Measurements from ENCODE around the gene C3orf18. TPM values are rescaled to one million over a fixed set of nuclear protein-coding genes. Genes with fewer than 3 reads are reported as not detected.

Gene C3orf18
- total RNA-seq: 10 to 100 TPM in 2 of 5 donors, 1 to 10 TPM in 2, not detected in 1; 4.9 to 75.0 (median 16.4) TPM
- polyA plus RNA-seq: 1 to 10 TPM; 5.9 to 9.0 (median 8.2) TPM
- long read RNA-seq, donor 1, partial matches to known transcripts: 7 of 9 reads
- long read RNA-seq, donor 1, other reads (novel, unspliced or antisense): 0 of 9 reads
- long read RNA-seq, donor 2: 0 reads
- long read RNA-seq, donor 3, partial matches to known transcripts: 0 of 2 reads
- long read RNA-seq, donor 3, other reads (novel, unspliced or antisense): 0 of 2 reads
- long read RNA-seq, donor 4, partial matches to known transcripts: 0 of 1 reads
- long read RNA-seq, donor 4, other reads (novel, unspliced or antisense): 0 of 1 reads
- long read RNA-seq, donor 5, partial matches to known transcripts: 0 of 5 reads
- long read RNA-seq, donor 5, other reads (novel, unspliced or antisense): 0 of 5 reads
- long read RNA-seq, donor 6: 0 reads
- long read RNA-seq, donor 7, transcript C3orf18-210 (4 exons, 788 nt): major isoform, 6 of 6 reads
- long read RNA-seq, donor 7, partial matches to known transcripts: 0 of 6 reads
- long read RNA-seq, donor 7, other reads (novel, unspliced or antisense): 0 of 6 reads
- long read RNA-seq, donor 8, partial matches to known transcripts: 6 of 9 reads
- long read RNA-seq, donor 8, other reads (novel, unspliced or antisense): 0 of 9 reads
- long read RNA-seq, donor 9, partial matches to known transcripts: 7 of 10 reads
- long read RNA-seq, donor 9, other reads (novel, unspliced or antisense): 0 of 10 reads
- long read RNA-seq, donor 10, partial matches to known transcripts: 0 of 1 reads
- long read RNA-seq, donor 10, other reads (novel, unspliced or antisense): 0 of 1 reads

DNA sequence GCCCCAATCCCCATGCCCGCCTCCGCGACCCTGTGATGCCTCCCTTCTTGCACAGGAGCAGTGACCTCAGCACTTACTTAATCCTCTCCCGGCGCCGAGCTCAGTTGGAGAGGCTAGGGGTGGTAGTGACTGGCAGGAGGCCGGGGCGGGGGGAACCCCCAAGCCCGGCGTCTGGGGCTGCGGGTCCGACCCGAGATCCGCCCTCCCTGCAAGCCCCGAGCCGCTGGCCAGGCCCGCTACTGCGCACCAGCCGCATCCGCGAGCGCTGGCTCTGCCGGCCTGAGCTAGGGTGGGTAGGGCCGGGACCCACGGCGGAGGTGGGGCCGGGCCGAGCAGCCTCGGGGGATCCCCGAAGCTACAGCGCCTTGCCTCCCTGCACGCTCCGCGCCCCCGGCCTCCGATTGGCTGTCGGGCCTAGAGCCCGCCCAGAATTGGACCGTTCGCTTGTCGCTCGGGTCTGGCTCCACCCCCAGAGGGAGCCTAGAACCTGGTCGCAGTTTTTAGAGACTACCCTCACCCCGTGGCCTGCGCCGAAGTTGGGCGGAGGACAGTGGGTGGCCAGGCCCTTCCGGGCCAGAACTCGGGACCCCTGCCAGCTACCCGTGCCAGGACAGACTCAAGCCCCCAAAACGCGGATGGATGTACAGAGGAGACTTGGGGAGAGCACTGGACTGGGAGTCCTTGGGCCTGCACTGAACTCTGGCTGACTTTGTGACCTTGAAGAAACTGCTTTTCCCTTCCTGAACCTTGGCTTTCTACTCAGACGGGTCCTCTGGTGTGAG is at the start of gene C3orf18:
C3orf18 (minus strand) TSS at position 362 of the 782 bp plus-strand sequence. CDS start 2,048 bp downstream, outside the sequence.
- peak; percentile 95 to 97 for DNase-seq
- Histone ChIP-seq H3K27ac (peak within 1 kb of the TSS; percentile 63 to 92 (median 87)), H3K9me3 (no peaks in the 10 kb centered on the region), H3K36me3 (no peaks in the 10 kb centered on the region), H3K27me3 (no peaks in the 10 kb centered on the region), H3K4me3 (peak within 1 kb of the TSS; percentile 56 to 82 (median 74)), H3K4me1 (peaks cover 23 to 54% (median 49%) of the 10 kb centered on the region in 4 donors)
- intact Hi-C loops (cut with DNase I; ENCODE audit: low total_unique reads): no loop called here
- TF ChIP-seq, protein P1, sequence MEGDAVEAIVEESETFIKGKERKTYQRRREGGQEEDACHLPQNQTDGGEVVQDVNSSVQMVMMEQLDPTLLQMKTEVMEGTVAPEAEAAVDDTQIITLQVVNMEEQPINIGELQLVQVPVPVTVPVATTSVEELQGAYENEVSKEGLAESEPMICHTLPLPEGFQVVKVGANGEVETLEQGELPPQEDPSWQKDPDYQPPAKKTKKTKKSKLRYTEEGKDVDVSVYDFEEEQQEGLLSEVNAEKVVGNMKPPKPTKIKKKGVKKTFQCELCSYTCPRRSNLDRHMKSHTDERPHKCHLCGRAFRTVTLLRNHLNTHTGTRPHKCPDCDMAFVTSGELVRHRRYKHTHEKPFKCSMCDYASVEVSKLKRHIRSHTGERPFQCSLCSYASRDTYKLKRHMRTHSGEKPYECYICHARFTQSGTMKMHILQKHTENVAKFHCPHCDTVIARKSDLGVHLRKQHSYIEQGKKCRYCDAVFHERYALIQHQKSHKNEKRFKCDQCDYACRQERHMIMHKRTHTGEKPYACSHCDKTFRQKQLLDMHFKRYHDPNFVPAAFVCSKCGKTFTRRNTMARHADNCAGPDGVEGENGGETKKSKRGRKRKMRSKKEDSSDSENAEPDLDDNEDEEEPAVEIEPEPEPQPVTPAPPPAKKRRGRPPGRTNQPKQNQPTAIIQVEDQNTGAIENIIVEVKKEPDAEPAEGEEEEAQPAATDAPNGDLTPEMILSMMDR (IDR thresholded peaks at IDR 0.05): peak in 1 of 7 experiments; percentile 9
- TF ChIP-seq EP300 (IDR thresholded peaks at IDR 0.05): no peak
- TF ChIP-seq POLR2AphosphoS5 (IDR thresholded peaks at IDR 0.05): peak in 2 of 3 donors; percentile 32 to 45
- no peak for TF ChIP-seq POLR2A (IDR thresholded peaks at IDR 0.05)
- WGBS, 5 donors: 2 to 5% (median 3%) methylated on average over 14 to 53 of the region's 53 CpGs

DNA sequence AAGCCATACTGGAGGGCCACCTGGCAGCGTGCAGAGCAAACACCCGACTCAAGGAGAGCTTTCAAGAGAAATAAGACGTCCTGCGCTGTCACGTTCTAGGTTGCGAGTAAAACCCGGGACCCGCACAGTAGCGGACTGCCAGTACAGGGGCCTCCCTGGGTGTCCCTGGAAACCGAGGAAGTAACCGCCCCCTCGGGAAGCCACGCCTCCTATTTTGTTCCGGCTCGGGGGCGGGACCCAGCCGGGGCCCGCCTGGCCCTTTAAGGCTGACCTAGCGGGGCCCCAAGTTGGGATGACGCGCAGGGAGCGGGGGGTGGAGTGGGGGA is 49.2 kb upstream of the C3orf18 start:
- no peaks in the 10 kb centered on the region for H3K27me3 ChIP-seq
- H3K36me3 ChIP-seq: no peaks in the 10 kb centered on the region
- H3K4me3 ChIP-seq: peak overlapping the region; percentile 63 to 95 (median 84)
- H3K27ac ChIP-seq: peak overlapping the region; percentile 89 to 97 (median 94)
- intact Hi-C loops (cut with DNase I; ENCODE audit: low total_unique reads): no loop called here
- TF ChIP-seq POLR2AphosphoS5 (IDR thresholded peaks at IDR 0.05): peak in 2 of 3 donors; percentile 15 to 19
- TF ChIP-seq, protein P1 (IDR thresholded peaks at IDR 0.05): no peak
- WGBS, 5 donors: 0% methylated on average over 3 to 22 of the region's 22 CpGs; no CpG with 5 or more reads in 1 of the 5 donors
- H3K4me1 ChIP-seq: peaks cover 38 to 78% (median 65%) of the 10 kb centered on the region in 4 donors
- peak; percentile 95 to 97 for DNase-seq
- no peaks in the 10 kb centered on the region for H3K9me3 ChIP-seq

DNA sequence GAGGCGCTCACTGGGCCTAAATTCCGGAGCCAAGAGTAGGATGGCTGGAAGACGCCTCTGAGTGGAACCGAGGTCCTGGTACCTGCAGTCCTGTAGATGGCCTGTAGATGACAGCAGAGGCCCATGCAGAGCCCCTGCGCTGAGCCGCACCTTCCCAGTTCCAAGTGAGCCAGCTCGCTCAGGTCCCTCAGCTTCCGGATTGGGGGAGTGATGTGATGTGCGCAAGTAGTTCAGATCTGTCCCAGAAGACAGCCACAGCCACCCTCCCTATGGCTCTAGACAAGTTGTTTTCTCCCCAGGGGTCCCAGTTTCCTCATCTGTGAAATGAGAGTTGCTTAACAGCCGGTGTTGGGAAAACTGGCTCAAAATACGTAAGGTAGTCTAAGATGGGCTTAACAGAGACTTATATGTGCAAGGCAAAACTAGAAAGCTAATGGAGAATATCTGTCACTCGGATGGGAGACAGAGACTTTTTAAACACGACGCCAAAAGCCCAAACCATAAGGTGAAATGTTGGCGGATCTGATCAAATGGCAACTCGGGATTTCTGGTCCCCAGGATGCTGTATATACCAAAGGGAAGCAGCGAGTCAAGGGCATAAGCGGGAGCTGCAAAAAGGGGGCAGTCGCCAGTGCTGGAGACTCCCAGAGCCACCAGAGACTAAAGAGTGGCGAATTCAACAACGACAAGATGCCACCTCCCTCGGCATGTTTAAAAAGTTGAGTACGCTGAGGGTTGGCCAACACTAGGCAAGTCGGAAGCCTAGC is 48.6 kb upstream of the C3orf18 start:
- peak overlapping the region; percentile 63 to 95 (median 84) for H3K4me3 ChIP-seq
- peak overlapping the region; percentile 89 to 97 (median 94) for H3K27ac ChIP-seq
- intact Hi-C loops (cut with DNase I; ENCODE audit: low total_unique reads): no loop called here
- no peaks in the 10 kb centered on the region for H3K9me3 ChIP-seq
- TF ChIP-seq POLR2A (IDR thresholded peaks at IDR 0.05): no peak
- TF ChIP-seq EP300 (IDR thresholded peaks at IDR 0.05): no peak
- TF ChIP-seq, protein P1 (IDR thresholded peaks at IDR 0.05): peak in 5 of 7 experiments; percentile 96 to 99 (median 98)
- TF ChIP-seq POLR2AphosphoS5 (IDR thresholded peaks at IDR 0.05): peak in 1 of 3 donors; percentile 38
- peak; percentile 90 to 95 for DNase-seq
- 0 to 1% (median 1%) methylated on average over 22 to 24 of the region's 24 CpGs for WGBS, 5 donors
- H3K27me3 ChIP-seq: no peaks in the 10 kb centered on the region
- H3K36me3 ChIP-seq: no peaks in the 10 kb centered on the region
- H3K4me1 ChIP-seq: peaks cover 40 to 76% (median 68%) of the 10 kb centered on the region in 4 donors
